Measurements from ENCODE around the gene KCNC3.
"Not testable (repeated sequence)": the region's sequence is repeated elsewhere in the genome, so short reads cannot be mapped to it uniquely, and the experiment has no call there.

DNA sequence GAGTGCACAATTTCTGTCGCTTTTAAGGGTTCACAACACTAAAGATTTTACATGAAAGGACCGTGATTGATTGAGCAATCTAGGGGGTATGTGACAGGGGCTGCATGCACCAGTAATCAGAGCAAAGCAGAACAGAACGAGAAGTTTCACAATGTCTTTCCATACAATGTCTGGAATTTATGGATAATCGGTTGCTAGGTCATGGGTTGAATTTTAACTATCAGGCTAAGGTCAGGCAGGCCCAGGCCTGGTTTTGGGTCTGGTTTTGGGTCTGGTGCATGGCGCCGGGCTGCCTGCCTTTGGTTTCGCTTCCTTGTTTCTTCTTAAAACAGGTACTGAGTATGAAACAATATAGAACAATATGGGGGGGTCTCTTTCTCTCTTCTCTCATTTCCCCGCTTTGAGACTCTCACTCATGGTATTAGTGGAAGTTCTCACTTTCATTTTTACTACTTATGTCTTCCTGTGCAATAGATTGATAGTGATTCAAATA is 18.0 kb upstream of the KCNC3 start:
- TF ChIP-seq POLR2AphosphoS5, CTCF (IDR thresholded peaks at IDR 0.05): not testable (repeated sequence)
